Breast epithelium (tissue), 3 donors: ENCODE data around the gene ZNF565.

Experiments
- POLR2A ChIP-seq: fragments of 450-650 bp; IDR thresholded peaks from one replicate; pipeline ENCODE4 v1.6.1; 2016; ENCODE audit warnings: antibody characterized with exemption, mild to moderate bottlenecking, moderate library complexity
- TF ChIP-seq, protein P1 (sequence below), 3 donors: fragments of 450-650 bp; IDR thresholded peaks; one replicate each; pipeline ENCODE4 v1.5.1; 2016 to 2017; ENCODE audit warnings: antibody characterized with exemption in 3 of 3, mild to moderate bottlenecking in 3 of 3, moderate library complexity in 3 of 3

DNA sequence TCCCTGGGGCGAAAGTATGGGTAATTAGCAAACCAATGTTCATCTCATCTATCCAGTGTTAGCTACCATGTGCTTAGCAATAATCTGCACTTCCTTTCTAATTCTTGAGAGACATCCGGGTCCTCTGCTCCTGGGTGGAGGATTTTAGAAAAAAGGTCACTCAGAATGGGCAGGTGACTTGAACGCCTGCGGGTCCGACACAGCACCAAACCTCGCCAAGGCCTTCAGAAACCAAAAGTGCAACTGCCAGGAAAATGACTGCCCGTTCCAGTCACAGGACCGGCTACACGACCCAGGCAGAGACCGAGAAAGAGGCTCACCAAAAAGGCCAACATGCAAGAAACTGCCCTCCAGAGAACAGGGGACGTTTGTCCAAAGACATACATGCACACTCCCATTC lies 40.4 kb upstream of the ZNF565 start:
- TF ChIP-seq POLR2A: no peak
- TF ChIP-seq, protein P1, sequence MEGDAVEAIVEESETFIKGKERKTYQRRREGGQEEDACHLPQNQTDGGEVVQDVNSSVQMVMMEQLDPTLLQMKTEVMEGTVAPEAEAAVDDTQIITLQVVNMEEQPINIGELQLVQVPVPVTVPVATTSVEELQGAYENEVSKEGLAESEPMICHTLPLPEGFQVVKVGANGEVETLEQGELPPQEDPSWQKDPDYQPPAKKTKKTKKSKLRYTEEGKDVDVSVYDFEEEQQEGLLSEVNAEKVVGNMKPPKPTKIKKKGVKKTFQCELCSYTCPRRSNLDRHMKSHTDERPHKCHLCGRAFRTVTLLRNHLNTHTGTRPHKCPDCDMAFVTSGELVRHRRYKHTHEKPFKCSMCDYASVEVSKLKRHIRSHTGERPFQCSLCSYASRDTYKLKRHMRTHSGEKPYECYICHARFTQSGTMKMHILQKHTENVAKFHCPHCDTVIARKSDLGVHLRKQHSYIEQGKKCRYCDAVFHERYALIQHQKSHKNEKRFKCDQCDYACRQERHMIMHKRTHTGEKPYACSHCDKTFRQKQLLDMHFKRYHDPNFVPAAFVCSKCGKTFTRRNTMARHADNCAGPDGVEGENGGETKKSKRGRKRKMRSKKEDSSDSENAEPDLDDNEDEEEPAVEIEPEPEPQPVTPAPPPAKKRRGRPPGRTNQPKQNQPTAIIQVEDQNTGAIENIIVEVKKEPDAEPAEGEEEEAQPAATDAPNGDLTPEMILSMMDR (IDR thresholded peaks at IDR 0.05): no peak
